ENCODE measurements around the gene FAM50A. TPM values are rescaled to one million over a fixed set of nuclear protein-coding genes. Genes with fewer than 3 reads are reported as not detected.

The FAM50A gene
- total and polyA plus RNA-seq, 4 donors = 10.9 to 25.1 (median 14.0) TPM

DNA sequence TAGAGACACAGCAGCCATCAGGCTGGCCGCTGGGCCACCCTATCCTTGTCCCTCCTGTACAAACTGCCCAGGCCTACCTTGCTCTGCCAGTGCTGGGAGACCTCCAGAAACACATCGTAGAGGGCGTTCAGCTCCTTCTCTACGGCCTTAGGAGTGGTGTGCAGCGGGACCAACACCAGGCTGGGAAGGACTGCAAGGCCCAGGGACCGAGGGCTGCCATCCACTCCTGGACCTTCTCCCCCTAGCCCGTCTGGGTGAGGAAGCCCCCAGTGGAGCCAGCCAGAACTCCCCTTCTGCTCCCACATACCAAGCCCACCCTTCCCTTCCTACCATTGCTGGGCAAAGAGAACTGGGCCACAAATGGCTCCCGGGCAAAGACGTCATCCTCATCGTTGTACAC lies 40.7 kb upstream of the FAM50A start:
- no peak for DNase-seq (ENCODE audit: low spot score)
- Histone ChIP-seq H3K4me3 (ENCODE audit: low read depth in 1 of 3, low read length in 3 of 3) (no peak overlapping the region), H3K9ac (ENCODE audit: low read depth in 1 of 2, low read length in 2 of 2) (no peak overlapping the region), H3K9me3 (ENCODE audit: control insufficient read depth in 4 of 4, low read length in 3 of 4) (no peaks in the 10 kb centered on the region), H3K27me3 (ENCODE audit: control insufficient read depth in 4 of 4, insufficient read depth in 4 of 4, low read length in 3 of 4) (no peaks in the 10 kb centered on the region), H3K27ac (ENCODE audit: low read depth in 1 of 2, low read length in 2 of 2) (no peak overlapping the region), H3K36me3 (ENCODE audit: control insufficient read depth in 4 of 4, insufficient read depth in 3 of 4, low read depth in 1 of 4, low read length in 3 of 4) (peaks cover 0 to 10% (median 7%) of the 10 kb centered on the region in 4 donors), H3K4me1 (ENCODE audit: control insufficient read depth in 4 of 4, insufficient read depth in 4 of 4, low read length in 3 of 4) (peaks cover 1 to 34% (median 26%) of the 10 kb centered on the region in 4 donors)
- TF ChIP-seq SP1 (IDR thresholded peaks at IDR 0.05) (no peak), JUND (IDR thresholded peaks at IDR 0.05) (no peak), TAF1 (conservative IDR thresholded peaks at IDR 0.05) (no peak), FOXA2 (IDR thresholded peaks at IDR 0.05) (no peak), YY1 (IDR thresholded peaks at IDR 0.05) (no peak), GABPA (IDR thresholded peaks at IDR 0.05 in 1 of 2, conservative IDR thresholded peaks at IDR 0.05 in 1 of 2) (no peak), HNF4A (conservative IDR thresholded peaks at IDR 0.05) (no peak), RAD21 (IDR thresholded peaks at IDR 0.05) (no peak), NR2F2 (IDR thresholded peaks at IDR 0.05) (no peak)
- TF ChIP-seq, protein P1, sequence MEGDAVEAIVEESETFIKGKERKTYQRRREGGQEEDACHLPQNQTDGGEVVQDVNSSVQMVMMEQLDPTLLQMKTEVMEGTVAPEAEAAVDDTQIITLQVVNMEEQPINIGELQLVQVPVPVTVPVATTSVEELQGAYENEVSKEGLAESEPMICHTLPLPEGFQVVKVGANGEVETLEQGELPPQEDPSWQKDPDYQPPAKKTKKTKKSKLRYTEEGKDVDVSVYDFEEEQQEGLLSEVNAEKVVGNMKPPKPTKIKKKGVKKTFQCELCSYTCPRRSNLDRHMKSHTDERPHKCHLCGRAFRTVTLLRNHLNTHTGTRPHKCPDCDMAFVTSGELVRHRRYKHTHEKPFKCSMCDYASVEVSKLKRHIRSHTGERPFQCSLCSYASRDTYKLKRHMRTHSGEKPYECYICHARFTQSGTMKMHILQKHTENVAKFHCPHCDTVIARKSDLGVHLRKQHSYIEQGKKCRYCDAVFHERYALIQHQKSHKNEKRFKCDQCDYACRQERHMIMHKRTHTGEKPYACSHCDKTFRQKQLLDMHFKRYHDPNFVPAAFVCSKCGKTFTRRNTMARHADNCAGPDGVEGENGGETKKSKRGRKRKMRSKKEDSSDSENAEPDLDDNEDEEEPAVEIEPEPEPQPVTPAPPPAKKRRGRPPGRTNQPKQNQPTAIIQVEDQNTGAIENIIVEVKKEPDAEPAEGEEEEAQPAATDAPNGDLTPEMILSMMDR (IDR thresholded peaks at IDR 0.05; ENCODE audit: low read depth, low read length, missing input control) = no peak
- TF ChIP-seq, protein P2, sequence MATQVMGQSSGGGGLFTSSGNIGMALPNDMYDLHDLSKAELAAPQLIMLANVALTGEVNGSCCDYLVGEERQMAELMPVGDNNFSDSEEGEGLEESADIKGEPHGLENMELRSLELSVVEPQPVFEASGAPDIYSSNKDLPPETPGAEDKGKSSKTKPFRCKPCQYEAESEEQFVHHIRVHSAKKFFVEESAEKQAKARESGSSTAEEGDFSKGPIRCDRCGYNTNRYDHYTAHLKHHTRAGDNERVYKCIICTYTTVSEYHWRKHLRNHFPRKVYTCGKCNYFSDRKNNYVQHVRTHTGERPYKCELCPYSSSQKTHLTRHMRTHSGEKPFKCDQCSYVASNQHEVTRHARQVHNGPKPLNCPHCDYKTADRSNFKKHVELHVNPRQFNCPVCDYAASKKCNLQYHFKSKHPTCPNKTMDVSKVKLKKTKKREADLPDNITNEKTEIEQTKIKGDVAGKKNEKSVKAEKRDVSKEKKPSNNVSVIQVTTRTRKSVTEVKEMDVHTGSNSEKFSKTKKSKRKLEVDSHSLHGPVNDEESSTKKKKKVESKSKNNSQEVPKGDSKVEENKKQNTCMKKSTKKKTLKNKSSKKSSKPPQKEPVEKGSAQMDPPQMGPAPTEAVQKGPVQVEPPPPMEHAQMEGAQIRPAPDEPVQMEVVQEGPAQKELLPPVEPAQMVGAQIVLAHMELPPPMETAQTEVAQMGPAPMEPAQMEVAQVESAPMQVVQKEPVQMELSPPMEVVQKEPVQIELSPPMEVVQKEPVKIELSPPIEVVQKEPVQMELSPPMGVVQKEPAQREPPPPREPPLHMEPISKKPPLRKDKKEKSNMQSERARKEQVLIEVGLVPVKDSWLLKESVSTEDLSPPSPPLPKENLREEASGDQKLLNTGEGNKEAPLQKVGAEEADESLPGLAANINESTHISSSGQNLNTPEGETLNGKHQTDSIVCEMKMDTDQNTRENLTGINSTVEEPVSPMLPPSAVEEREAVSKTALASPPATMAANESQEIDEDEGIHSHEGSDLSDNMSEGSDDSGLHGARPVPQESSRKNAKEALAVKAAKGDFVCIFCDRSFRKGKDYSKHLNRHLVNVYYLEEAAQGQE (IDR thresholded peaks at IDR 0.05) = no peak
- TF ChIP-seq, protein P3, sequence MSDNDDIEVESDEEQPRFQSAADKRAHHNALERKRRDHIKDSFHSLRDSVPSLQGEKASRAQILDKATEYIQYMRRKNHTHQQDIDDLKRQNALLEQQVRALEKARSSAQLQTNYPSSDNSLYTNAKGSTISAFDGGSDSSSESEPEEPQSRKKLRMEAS (IDR thresholded peaks at IDR 0.05) = no peak
- TF ChIP-seq, protein P4, sequence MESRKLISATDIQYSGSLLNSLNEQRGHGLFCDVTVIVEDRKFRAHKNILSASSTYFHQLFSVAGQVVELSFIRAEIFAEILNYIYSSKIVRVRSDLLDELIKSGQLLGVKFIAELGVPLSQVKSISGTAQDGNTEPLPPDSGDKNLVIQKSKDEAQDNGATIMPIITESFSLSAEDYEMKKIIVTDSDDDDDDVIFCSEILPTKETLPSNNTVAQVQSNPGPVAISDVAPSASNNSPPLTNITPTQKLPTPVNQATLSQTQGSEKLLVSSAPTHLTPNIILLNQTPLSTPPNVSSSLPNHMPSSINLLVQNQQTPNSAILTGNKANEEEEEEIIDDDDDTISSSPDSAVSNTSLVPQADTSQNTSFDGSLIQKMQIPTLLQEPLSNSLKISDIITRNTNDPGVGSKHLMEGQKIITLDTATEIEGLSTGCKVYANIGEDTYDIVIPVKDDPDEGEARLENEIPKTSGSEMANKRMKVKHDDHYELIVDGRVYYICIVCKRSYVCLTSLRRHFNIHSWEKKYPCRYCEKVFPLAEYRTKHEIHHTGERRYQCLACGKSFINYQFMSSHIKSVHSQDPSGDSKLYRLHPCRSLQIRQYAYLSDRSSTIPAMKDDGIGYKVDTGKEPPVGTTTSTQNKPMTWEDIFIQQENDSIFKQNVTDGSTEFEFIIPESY (IDR thresholded peaks at IDR 0.05) = no peak
- WGBS = 95% methylated on average over 10 of the region's 10 CpGs

DNA sequence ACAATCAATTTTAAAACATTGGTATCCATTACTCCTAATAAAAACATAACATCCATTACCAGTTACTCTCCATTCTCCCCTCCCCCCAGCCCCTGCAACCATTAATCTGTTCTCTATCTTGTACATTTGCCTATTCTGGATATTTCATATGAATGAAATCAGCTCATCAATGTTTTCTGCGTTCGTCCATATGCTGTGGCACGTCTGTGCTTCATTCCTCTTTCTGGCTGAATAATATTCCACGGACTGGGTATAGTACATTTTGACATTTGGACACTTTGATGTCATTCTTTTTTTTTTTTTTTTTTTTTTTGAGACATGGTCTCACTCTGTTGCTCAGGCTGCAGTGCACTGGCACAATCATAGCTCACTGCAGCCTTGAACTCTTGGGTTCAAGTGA lies 40.1 kb upstream of the FAM50A start:
- Histone ChIP-seq H3K27ac (ENCODE audit: low read depth in 1 of 2, low read length in 2 of 2) (no peak overlapping the region), H3K9ac (ENCODE audit: low read depth in 1 of 2, low read length in 2 of 2) (no peak overlapping the region), H3K4me1 (ENCODE audit: control insufficient read depth in 4 of 4, insufficient read depth in 4 of 4, low read length in 3 of 4) (peaks cover 1 to 34% (median 26%) of the 10 kb centered on the region in 4 donors), H3K27me3 (ENCODE audit: control insufficient read depth in 4 of 4, insufficient read depth in 4 of 4, low read length in 3 of 4) (no peaks in the 10 kb centered on the region), H3K9me3 (ENCODE audit: control insufficient read depth in 4 of 4, low read length in 3 of 4) (no peaks in the 10 kb centered on the region), H3K4me3 (ENCODE audit: low read depth in 1 of 3, low read length in 3 of 3) (no peak overlapping the region), H3K36me3 (ENCODE audit: control insufficient read depth in 4 of 4, insufficient read depth in 3 of 4, low read depth in 1 of 4, low read length in 3 of 4) (peaks cover 0 to 10% (median 7%) of the 10 kb centered on the region in 4 donors)
- 98% methylated on average over 4 of the region's 4 CpGs for WGBS
- no peak for DNase-seq (ENCODE audit: low spot score)
- TF ChIP-seq, protein P1 (IDR thresholded peaks at IDR 0.05; ENCODE audit: low read depth, low read length, missing input control) = no peak
- TF ChIP-seq EGR1 (IDR thresholded peaks at IDR 0.05; ENCODE audit: low read depth in 2 of 2) (no peak), HNF4A (conservative IDR thresholded peaks at IDR 0.05) (no peak), FOXA1 (IDR thresholded peaks at IDR 0.05) (no peak), GABPA (IDR thresholded peaks at IDR 0.05 in 1 of 2, conservative IDR thresholded peaks at IDR 0.05 in 1 of 2) (no peak), RXRA (IDR thresholded peaks at IDR 0.05) (no peak)
- TF ChIP-seq, protein P4 (IDR thresholded peaks at IDR 0.05) = no peak
- TF ChIP-seq, protein P2 (IDR thresholded peaks at IDR 0.05) = no peak

Data from liver (tissue), 9 donors.